ENCODE results near the gene TGFBR3.

GRCh38 chr1:91776068-91776794 lies 109.7 kb downstream of the TGFBR3 start:
- TF ChIP-seq EZH2 (IDR thresholded peaks at IDR 0.05; ENCODE audit: insufficient read depth, low read length) (no peak), CTCF (IDR thresholded peaks at IDR 0.05; ENCODE audit: insufficient read depth, low read depth, low read length) (no peak)

All from astrocyte (in vitro differentiated cells and primary cell).